Activated CD8-positive, alpha-beta memory T cell treated with anti-CD3 and anti-CD28 coated beads for 24 hours (primary cell): Measurements from ENCODE around the gene MAST3.

ENCODE experiments used
- DNase-seq: peaks from one replicate; pipeline ENCODE4 v3.0.0-alpha.2; 2020

The MAST3 gene

DNA sequence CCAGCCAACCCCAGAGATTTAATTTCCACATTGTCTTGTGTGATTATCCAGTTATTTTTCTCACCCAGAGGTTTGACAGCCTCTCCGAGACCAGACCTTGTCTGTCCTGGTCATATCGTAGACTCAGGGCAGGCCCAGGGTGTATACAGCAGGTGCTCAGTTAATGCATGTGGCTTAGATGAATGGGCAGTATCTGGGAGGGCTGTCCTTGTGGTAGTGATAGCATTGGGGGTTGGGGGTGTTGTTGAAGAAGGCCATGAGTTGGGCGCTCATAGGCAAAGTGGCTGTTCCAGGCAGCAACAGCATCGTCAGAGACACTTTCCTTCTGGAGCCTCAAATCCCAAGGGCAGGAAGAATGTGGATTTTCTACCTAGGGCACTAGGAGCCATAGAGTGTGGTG is 16.9 kb downstream of the MAST3 start:
- DNase-seq: no peak

DNA sequence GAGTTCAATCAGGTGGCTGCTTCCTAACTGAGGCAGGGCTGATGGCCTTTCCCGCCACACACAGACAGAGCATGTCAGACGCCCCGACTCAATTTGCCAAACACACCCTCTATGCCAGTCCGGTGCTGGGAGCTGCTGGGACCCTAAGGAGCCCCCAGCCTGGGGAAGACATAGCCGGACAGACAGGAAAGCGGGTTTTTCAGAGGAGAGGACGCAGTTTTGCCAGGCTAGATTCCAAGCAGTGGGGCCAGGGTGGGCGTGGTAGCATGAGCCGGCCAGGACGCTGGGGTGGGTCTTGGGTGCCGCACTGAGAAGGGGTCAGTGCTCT is 19.8 kb downstream of the MAST3 start:
- DNase-seq: peak; percentile 62

DNA sequence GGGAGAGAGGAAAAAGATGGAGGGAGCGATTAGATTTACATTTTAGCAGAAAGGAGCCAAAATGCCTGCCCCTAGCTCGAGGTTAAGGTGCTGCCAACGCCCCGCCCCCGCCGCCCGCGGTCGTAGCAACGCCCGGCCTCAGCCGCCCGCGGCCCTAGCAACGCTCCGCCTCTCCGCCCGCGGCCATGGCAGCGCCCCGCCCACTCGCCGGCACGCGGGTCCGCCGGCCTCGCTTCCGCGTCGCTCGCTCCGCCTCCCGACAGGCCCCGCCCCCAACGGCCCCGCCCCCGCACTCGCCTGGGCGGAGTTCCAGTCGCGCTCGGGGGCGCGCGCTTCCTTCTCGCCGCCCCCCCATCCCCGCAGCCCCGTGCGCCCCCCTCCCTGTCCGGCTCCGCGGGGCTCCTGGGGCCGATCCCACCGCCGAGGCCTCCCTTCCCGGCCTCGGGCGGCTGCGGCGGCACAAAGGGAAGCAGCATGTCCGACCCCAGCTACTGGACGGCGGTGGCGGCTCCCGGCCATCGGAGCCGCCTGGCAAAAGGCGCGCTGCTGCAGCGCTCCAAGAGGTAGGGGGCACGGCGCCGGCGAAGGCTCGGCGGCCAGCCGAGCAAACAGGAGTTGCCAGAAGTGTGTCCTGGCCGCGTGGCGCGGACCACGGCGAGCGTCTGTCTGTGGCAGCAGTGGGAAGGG is 20.3 kb downstream of the MAST3 start:
- peak; percentile 98 for DNase-seq

DNA sequence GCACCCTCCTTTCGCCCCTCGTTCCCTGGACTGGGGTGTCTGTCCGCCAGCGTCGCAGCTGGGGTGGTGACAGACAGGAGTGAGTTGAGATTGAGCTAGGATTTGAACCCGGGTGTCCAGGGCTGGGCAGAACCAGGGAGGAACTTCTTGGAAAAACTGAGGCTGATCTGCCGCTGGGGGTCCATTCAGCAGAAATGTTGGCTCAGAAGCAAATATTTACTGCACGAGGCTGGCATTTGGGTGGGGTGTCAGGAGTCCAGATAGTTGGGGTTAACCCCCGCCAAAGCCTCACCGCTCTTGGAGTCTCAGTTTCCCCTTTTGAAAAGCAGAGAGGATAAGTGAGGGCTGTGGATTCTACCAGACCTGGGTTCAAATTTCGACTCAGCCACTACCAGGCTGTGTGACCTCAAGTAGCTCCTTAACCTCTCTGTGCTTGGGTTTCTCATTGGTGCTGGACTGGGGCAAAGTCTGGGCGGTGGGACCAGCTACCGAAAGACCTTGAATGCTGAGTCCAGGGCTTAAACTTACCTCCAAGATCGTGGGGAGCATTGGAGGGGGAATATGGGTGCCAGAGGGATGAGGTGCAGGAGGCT is 20.9 kb downstream of the MAST3 start:
- DNase-seq: peak; percentile 65

DNA sequence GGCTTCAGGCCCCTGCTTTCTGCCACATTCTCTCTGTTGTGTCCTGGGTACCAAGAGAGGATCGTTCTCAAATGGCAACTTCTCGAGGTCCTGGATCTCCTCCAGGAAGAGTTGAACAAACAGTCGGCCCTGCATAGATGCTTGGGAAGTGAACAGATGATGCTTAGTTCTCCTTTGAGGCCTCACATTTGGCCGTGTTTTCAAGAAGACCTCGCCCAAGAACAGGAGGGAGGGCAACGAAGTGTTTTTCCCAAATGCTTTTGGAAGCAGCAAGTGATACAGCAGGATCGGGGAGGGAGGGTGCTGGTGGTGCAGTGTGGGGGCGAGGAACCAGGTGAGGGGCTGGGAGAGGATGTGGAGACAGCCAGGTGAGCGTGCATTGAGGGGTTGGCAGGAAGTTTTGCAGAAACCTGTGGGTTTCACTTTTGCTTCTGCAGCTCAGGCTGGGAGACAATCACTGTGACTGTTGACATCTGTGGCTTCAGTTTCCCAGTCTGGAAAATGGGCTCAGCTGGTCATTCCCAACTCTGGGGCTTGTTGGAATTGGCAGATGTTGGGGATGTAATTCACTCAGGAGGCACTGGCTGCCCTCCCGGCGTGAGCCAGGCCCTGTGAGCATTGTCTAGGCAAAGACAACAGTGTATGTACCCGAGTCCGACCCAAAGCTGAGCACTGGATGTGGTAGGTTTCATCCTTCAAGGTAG is 21.6 kb downstream of the MAST3 start:
- peak; percentile 76 for DNase-seq

DNA sequence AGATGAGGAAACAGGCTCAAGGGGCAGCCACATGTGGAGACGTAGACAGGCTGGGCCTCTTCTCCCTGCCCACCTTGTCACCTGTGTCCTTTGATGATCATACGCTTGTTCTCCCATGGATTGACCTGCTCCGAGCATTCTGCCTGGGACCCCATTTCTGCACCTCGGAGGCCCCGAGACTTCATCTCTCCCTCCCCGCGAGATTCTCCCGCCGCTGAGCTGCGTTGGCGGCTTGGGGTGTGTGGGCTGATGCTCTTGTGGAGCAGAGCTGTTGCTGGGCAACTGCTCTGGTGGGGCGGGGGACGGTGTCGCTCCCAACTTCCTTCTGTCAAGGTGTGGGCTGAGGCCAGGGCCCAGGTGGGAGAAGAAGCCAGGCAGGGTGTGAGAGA is 22.1 kb downstream of the MAST3 start:
- no peak for DNase-seq

DNA sequence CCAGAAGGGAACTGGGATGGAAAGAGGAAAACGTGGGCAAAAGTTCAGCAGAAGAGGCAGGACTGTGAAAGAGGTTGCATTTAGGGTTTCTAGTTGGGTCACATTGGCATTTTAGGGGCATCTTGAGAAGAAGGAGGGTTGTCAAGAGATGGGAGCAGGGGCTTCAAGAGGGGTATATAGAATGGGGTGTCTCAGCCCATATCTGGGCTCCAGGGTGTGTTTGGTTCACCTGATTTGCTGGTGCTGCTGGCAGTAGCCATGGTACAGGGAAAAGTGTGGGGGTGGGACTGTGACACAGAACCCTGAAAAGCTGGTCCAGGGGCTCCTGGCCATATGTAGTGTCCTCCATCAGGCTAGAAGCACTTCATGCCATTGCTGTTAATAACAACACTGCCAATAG is 22.5 kb downstream of the MAST3 start:
- DNase-seq: no peak

DNA sequence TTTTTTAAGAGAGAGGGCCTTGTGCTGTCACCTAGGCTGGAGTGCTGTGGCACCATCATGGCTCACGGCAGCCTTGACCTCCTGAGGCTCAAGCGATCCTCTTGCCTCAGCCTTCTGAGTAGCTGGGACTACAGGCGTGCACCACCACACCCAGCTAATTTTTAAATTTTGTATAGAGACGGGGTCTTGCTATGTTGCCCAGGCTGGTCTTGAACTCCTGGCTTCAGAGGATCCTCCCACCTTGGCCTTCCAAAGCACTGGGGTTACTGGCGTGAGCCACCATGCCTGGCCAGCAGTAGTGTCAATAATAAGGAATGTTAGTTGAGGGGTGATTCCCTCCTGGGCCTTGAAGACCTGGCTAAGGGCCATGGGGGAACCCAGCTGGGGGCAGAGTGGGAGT is 23.6 kb downstream of the MAST3 start:
- DNase-seq: no peak

DNA sequence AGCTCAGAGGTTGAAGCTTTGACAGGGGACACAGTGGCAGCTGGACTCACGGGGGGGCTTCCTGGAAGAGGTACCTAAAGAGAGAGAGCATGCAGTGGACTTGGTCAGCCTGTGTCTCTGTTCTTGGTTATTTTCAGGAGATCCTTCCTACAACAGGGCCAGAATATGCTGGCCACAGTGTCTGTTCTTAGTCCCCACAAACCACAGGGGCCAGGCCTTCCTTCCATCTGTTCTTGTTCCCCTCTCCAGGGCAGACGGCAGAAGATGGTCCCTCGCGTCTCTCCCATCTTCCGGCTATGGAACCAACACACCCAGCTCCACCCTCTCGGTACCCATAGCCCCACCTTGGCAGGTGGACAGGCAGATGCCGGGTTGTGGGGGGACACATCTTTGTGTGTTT is 24.8 kb downstream of the MAST3 start:
- DNase-seq: no peak

DNA sequence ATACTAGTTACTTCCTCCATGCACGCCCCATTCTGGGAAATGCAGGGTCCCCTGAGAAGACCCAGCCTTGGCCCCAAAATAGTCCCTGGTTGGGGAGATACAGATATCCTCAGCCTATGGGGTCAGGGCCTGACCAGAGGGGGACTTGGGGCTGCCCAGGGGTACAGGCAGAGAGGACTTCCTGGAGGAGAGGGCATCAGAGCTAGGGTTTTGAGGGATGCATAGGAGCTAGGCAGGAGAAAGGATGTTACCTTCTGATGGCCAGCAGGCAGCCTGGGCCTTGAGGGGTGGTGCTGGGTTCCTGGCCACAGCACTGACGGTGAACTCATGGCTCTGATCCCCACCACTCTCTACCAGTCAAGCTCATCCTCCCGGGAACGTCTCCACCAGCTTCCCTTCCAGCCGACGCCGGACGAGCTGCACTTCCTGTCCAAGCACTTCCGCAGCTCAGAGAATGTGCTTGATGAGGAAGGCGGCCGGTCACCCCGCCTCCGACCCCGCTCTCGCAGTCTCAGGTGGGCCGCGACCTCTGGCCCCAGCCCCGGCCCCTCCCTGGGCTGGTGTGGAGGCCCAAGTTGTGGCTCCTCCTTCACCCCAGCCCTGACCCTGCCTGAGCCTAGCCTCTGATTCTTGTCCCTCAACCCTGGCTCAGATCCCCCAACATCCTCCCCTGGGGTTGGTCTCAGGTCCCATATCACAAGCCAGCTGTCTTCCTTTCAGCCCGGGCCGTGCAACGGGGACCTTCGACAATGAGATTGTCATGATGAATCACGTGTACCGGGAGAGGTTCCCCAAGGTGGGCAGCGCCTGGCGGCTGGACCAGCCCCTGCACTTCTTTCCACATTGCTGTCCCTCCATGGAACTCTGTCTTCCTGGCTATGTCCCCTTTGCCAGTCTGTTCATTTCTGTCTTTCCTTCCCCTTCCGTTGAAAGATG is 25.6 kb downstream of the MAST3 start:
- no peak for DNase-seq

DNA sequence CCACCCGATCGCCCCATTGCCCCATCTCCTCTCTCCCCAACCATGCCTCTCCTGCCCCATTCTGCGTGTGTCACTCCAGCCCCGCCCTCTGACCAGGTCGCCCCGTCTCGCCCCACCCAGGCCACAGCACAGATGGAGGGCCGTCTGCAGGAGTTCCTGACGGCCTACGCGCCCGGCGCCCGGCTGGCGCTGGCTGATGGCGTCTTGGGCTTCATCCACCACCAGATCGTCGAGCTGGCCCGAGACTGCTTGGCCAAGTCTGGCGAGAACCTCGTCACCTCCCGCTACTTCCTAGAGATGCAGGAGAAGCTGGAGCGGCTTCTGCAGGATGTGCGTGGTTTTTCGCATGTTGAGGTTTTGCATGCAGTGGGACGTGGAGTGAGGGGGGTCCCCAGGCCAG is 26.2 kb downstream of the MAST3 start:
- DNase-seq: no peak

DNA sequence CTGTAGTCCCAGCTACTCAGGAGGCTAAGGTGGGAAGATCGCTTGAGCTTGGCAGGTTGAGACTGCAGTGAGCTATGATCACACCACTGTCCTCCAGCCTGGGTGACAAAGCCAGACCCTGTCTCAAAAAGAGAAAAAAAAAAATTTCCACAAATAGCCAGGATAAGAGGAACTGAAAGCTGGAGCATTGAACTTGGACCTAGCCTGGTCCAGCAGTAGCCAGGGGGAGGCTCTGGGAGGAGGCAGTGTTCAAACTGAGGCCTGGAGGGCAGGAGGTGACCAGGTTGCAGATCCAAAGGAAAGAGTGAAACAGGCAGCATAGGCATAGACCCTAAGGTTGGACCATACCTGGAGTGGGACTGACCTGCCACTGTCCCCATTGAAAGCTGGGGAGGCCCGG is 28.5 kb downstream of the MAST3 start:
- DNase-seq: no peak

DNA sequence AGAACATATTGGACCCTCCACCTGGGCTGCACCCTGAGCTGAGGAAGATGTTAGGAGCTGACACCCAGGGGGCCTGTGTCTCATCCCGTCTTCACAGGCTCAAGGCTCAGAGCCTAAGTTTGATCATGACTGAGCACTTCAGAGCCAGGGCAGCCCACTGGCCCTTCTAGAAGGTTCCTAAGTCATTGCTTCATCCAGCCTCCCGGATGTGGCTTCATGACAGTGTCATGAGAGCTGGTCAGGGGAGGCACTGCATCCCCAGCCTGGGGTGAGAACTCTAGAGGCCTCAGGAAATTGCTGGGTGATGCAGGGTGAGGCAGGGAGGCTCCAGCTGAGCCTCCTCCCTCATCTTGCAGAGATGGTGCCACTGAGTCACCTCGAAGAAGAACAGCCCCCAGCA is 30.5 kb downstream of the MAST3 start:
- DNase-seq: no peak

DNA sequence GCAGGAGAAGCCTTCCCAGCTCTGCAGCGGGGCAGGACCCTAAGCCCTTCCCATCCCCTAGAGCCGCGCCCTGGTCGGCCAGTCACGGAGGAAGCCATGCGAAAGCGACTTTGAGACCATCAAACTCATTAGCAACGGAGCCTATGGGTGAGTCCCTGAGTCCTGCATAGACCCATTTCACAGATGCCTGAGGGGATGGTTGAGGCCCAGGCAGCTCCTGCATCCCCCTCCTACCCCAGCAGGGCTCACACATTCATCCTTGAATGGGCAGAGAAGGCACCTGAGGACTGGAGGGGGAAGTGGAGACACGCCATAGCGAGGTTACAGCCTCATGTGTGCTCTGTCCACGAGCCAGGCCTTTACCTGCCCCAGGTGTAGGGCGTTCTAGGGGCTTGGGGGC is 31.2 kb downstream of the MAST3 start:
- DNase-seq: no peak

DNA sequence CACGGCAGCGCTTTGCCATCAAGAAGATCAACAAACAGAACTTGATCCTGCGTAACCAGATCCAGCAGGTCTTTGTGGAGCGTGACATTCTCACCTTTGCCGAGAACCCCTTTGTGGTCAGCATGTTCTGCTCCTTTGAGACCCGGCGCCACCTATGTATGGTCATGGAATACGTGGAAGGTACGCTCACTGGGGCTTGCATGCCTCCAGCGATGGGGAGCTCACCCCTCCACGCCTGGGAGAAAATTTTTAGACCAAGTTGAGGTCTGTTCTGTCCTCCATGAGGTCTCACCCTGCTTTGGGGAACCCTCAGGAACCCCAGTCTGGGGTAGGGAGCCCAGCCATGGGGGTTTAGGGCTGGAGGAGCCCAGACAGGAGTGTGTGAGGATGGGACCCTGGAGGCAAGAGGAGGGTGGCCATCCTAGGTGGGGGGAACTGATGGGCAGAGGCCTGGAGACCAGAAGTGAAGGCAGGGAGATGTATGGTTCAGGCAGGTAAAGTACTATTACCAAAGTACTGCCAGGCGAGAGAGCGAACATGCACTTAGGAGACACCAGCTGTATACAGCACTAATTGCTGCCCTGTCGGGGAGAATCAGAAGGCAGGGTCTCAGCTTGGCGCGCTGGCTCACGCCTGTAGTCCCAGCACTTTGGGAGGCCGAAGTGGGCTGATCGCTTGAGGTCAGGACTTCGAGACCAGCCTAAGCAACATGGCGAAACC is 33.1 kb downstream of the MAST3 start:
- no peak for DNase-seq

DNA sequence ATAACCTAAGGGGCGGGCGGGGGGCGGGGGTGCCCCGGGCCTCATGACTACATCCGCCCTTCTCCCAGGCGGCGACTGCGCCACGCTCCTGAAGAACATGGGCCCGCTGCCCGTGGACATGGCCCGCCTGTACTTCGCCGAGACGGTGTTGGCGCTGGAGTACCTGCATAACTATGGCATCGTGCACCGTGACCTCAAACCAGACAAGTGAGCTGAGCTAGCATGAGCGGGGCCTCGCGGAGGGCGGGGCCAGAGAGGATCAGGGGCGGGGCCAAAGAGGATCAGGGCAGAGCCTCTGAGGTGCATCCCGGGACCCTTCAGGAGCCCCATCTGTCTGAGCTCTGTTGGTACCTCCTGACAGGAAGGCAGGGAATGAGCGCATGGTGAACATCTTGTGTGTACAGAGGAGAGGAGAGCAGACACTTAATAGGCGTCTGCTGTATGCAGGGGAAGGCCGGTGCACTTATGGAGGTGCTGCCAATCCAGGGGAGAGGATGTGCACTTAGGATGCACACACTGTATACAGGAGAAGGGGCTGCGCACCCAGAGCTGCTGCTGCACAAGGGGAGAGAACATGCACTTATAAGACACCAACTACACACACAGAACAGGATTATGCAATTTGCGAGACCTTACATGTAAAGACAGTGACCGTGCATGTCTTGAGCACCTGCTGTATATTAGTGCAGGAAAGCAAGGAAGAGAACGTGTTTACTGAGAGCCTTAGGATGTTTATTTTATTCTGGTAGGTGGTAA is 34.4 kb downstream of the MAST3 start:
- DNase-seq: no peak

DNA sequence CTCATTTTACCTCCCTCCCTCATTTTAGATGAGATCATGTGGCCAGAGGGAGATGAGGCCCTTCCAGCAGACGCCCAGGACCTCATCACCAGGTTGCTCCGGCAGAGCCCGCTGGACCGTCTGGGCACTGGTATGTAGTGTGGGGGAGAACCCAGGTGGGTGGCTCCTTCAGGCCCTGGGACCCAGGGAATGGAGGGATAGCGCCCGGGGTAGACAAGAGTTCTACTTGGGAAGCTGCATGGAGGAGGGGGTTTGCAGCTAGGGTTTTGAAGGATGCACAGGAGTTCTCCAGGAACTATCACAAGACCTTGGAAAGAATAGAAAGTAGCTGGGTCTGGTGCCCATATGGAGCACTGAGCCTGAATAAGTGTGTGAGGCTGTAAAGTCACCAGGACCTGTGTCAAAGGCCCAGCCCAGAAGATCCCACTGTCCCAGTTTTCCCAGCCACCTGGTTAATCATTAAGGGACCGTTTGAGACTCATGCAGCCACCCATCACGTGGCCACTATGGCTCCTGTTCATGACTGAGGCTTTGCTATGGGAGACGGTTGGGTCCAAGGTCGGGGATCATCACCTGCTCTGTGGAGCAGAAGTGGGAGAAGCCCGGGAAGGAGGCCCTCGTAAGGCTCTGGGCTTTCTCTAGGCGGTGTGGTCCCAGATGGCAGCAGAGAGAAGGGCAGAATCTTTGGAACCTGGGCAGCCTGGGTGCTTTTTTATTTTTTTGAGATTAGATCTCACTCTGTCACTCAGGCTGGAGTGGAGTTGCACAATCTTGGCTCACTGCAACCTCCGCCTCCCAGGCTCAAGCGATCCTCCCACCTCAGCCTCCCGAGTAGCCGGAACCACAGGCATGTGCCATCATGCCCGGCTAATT is 38.4 kb downstream of the MAST3 start:
- DNase-seq: no peak

DNA sequence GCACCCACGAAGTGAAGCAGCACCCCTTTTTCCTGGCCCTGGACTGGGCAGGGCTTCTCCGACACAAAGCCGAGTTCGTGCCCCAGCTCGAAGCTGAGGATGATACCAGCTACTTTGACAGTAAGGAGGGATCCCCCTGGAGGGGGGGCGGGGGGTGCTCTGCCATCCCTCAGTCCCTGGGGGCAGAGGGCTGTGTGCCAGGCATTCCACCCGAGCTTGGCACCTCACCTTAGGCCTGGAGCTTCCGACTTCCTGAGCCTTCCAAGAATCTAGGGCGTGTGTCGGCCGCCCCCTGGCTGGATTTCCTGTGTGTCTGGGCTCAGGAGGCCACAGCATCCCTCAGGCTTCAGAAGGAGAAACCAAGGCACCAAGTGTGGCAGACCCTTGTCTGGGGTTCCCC is 39.7 kb downstream of the MAST3 start:
- no peak for DNase-seq

DNA sequence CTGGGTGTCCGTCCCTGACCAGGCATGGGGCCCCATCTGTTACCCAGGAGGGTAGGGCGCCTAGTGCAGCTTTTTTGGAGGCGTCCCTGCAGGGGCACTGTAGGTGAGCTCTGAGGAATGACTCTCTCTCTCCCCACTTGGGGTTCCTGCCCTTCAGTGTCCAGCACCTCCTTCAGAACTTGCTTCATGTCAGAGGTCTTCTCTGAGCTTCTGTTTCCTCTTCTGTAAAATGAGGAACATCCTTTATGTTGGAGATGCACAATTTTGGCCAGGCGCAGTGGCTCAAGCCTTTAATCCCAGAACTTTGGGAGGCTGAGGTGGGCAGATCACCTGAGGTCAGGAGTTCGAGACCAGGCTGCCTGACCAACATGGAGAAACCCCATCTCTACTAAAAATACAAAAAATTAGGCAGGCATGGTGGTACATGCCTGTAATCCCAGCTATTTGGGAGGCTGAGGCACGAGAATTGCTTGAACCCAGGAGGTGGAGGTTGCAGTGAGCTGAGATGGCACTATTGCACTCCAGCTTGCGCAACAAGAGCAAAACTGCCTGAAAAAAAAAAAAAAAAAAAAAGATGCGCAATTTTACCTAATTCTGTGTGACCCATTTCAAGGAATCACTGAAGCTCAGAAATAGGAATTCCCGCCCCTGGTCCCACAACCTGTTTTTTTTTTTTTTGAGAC is 40.2 kb downstream of the MAST3 start:
- DNase-seq: no peak

DNA sequence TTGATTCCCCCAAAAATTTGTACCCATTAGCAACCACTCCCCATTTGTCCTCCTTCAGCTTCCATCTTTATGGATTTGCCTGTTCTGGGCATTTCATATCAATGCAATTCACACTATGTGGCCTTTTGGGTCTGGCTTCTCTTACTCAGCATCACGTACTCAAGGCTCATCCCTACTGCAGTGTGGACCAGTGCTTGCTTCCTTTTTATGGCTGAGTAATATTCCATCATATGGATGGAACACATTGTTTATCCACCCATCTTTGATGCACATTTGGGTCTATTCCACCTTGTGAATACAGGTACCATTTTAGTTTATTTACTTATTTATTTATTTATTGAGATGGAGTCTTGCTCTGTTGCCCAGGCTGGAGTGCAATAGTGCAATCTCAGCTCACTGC is 42.9 kb downstream of the MAST3 start:
- DNase-seq: no peak
